CD14-positive monocyte (primary cell): ENCODE data around the gene HSD3B2. TPM values are rescaled to one million over a fixed set of nuclear protein-coding genes. Genes with fewer than 3 reads are reported as not detected.

Source experiments
- DNase-seq, 3 donors: peaks; one replicate each; pipeline ENCODE4 v3.0.0-alpha.2; 2011 to 2022
- H2AFZ ChIP-seq: 2 replicates; pipeline ENCODE4 v1.6.0; 2012; ENCODE audit warnings: mild to moderate bottlenecking, low read depth, low read length, inconsistent platforms; ENCODE audit not compliant: insufficient read depth, poor library complexity, severe bottlenecking
- H3K27ac ChIP-seq, 2 donors: 1 replicate in 1 of 2; 2 replicates in 1 of 2; pipeline ENCODE4 v1.5.1; 2012 to 2013; ENCODE audit warnings: low read length in 2 of 2, control low read depth in 1 of 2, inconsistent platforms in 1 of 2, low read depth in 1 of 2, mild to moderate bottlenecking in 1 of 2
- H3K27me3 ChIP-seq, 2 donors: one replicate each; pipeline versions ENCODE4 v1.6.0 to v1.6.1; 2011 to 2013; ENCODE audit warnings: low read length in 2 of 2; ENCODE audit not compliant: control insufficient read depth in 2 of 2, insufficient read depth in 2 of 2
- H3K36me3 ChIP-seq, 2 donors: replicated peaks in 1 of 2; 1 replicate in 1 of 2; 2 replicates in 1 of 2; pipeline versions ENCODE4 v1.5.1 to v1.6.1; 2012 to 2013; ENCODE audit warnings: low read length in 2 of 2, control low read depth in 1 of 2, inconsistent platforms in 1 of 2, mild to moderate bottlenecking in 1 of 2; ENCODE audit not compliant: insufficient read depth in 2 of 2, control insufficient read depth in 1 of 2
- H3K4me1 ChIP-seq, 2 donors: 1 replicate in 1 of 2; 2 replicates in 1 of 2; pipeline versions ENCODE4 v1.5.1 to v1.6.1; 2012 to 2013; ENCODE audit warnings: low read length in 2 of 2, control low read depth in 1 of 2, inconsistent platforms in 1 of 2, mild to moderate bottlenecking in 1 of 2, moderate library complexity in 1 of 2; ENCODE audit not compliant: insufficient read depth in 2 of 2, control insufficient read depth in 1 of 2
- H3K4me2 ChIP-seq: replicated peaks from 2 replicates; pipeline ENCODE3; 2012; ENCODE audit warnings: low read length, moderate library complexity, mild to moderate bottlenecking; ENCODE audit not compliant: poor library complexity, severe bottlenecking; ENCODE audit errors: extremely low read depth
- H3K4me3 ChIP-seq, 3 experiments: fragments of 200-600 bp in 1 of 3; sonication (generic) in 1 of 3; replicated peaks in 1 of 3; 1 replicate in 2 of 3; 2 replicates in 1 of 3; pipeline ENCODE4 v1.5.1; 2011 to 2013; ENCODE audit warnings: low read length in 3 of 3, mild to moderate bottlenecking in 3 of 3, control low read depth in 2 of 3, low read depth in 2 of 3, inconsistent platforms in 1 of 3, moderate library complexity in 1 of 3
- H3K79me2 ChIP-seq: 2 replicates; pipeline ENCODE4 v1.6.0; 2012; ENCODE audit warnings: mild to moderate bottlenecking, control low read depth, inconsistent platforms, low read length, moderate library complexity; ENCODE audit not compliant: insufficient read depth
- H3K9ac ChIP-seq: 2 replicates; pipeline ENCODE4 v1.6.0; 2017; ENCODE audit warnings: low read length, mild to moderate bottlenecking; ENCODE audit not compliant: insufficient read depth, poor library complexity, severe bottlenecking
- H3K9me3 ChIP-seq, 2 donors: replicated peaks in 1 of 2; 1 replicate in 1 of 2; 2 replicates in 1 of 2; pipeline versions ENCODE4 v1.5.1 to v1.6.1; 2012 to 2013; ENCODE audit warnings: low read length in 2 of 2, control low read depth in 1 of 2; ENCODE audit not compliant: control insufficient read depth in 1 of 2, insufficient read depth in 1 of 2
- H4K20me1 ChIP-seq: 2 replicates; pipeline ENCODE4 v1.6.0; 2012; ENCODE audit warnings: mild to moderate bottlenecking, low read length, control low read depth, moderate library complexity; ENCODE audit not compliant: insufficient read depth
- H3K27ac Mint-ChIP-seq, 7 donors: one replicate each; pipeline ENCODE4 v1.8.0; 2020; ENCODE audit warnings: mild to moderate bottlenecking in 7 of 7, mixed read lengths in 7 of 7, moderate library complexity in 6 of 7, inconsistent platforms in 2 of 7
- H3K27me3 Mint-ChIP-seq, 3 donors: one replicate each; pipeline ENCODE4 v1.8.0; 2021 to 2022; ENCODE audit warnings: low read depth in 3 of 3, mild to moderate bottlenecking in 3 of 3, mixed read lengths in 3 of 3, moderate library complexity in 3 of 3, inconsistent platforms in 1 of 3
- H3K36me3 Mint-ChIP-seq, 2 donors: one replicate each; pipeline ENCODE4 v1.8.0; 2020; ENCODE audit warnings: mixed read lengths in 2 of 2, inconsistent platforms in 1 of 2, mild to moderate bottlenecking in 1 of 2
- H3K4me1 Mint-ChIP-seq: one replicate; pipeline ENCODE4 v1.8.0; 2020; ENCODE audit warnings: mild to moderate bottlenecking, mixed read lengths
- H3K4me3 Mint-ChIP-seq, 2 donors: one replicate each; pipeline ENCODE4 v1.8.0; 2020; ENCODE audit warnings: mild to moderate bottlenecking in 2 of 2, mixed read lengths in 2 of 2, moderate library complexity in 1 of 2
- H3K9me3 Mint-ChIP-seq, 7 donors: one replicate each; pipeline ENCODE4 v1.8.0; 2020 to 2022; ENCODE audit warnings: mixed read lengths in 7 of 7, mild to moderate bottlenecking in 6 of 7, moderate library complexity in 6 of 7, inconsistent platforms in 2 of 7
- WGBS: methylation state at CpG from one replicate; pipeline ENCODE4 v1.1.5; 2013; ENCODE audit warnings: missing lambda C conversion rate; ENCODE audit not compliant: insufficient coverage; 5-methylcytosine and 5-hydroxymethylcytosine counted together
- intact Hi-C, 2 donors: fragments of 100-400 bp; cut with micrococcal nuclease; formaldehyde crosslinking; loops; one replicate each; pipeline versions ENCODE4 v1.15.0 to v1.15.1; 2023
- polyA plus RNA-seq, 3 donors: library from polyadenylated mRNA; depleted of rRNA in 1 of 3; unstranded in 2 of 3; stranded (reverse) in 1 of 3; fragments of 300-500 nt in 2 of 3; fragments of >200 nt in 1 of 3; fragmentation: Illumina TruSeq in 2 of 3; gene quantifications; 1 replicate in 2 of 3; 2 replicates in 1 of 3; pipeline ENCODE4 v1.2.3, GENCODE V29; 2012 to 2021
- TF ChIP-seq, protein P1 (sequence below): fragments of 200-600 bp; IDR thresholded peaks from one replicate; pipeline ENCODE4 v1.8.0; 2022; ENCODE audit warnings: antibody characterized with exemption, mild to moderate bottlenecking

Gene HSD3B2
- polyA plus RNA-seq, 3 donors, result not detected

DNA sequence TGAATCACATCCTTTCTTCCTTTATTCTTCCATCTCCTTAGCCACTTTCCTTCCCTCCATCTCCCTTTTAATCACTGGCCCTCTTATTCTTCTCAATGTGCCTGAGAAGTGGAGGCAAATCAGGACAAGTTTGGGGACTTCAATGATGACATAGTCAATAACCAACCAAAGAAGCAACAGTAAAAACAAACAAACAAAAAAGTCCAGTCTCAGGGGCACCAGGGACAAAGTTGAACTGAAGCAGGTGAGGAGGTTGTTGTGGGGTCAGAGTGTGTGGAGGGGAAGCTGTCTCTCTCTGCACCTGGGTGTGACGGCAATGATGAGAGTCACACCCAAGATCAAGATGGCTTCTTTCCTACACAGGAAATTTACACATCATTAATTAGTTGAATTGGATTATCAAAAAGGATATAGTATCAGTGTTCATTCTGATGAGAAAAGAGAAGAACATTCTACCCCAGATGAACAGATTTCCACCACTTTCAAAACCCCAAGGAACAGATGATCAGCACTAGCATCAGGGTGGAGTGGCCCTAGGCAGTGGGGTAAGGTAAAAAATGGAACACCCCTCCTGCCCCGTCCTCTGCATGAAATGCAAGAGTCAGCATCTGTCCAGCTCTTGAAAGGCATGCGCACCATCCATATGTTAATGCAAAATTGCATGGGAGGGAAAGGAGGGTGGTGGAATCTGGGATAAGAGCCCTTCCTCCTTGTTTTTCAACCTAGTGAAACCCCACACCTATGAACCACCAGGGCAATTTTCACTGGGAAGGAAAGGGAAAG lies 32.6 kb downstream of the HSD3B2 start:
- Mint-ChIP-seq H3K27me3 (peaks cover 0 to 7% (median 2%) of the 10 kb centered on the region in 3 donors), H3K9me3 (no peaks in the 10 kb centered on the region), H3K4me3 (no peak overlapping the region), H3K36me3 (no peaks in the 10 kb centered on the region), H3K27ac (no peak overlapping the region), H3K4me1 (no peaks in the 10 kb centered on the region)
- no peaks in the 10 kb centered on the region for H3K36me3 ChIP-seq
- no peaks in the 10 kb centered on the region for H4K20me1 ChIP-seq
- no peak overlapping the region for H3K4me3 ChIP-seq
- no peak overlapping the region for H3K4me2 ChIP-seq
- TF ChIP-seq, protein P1, sequence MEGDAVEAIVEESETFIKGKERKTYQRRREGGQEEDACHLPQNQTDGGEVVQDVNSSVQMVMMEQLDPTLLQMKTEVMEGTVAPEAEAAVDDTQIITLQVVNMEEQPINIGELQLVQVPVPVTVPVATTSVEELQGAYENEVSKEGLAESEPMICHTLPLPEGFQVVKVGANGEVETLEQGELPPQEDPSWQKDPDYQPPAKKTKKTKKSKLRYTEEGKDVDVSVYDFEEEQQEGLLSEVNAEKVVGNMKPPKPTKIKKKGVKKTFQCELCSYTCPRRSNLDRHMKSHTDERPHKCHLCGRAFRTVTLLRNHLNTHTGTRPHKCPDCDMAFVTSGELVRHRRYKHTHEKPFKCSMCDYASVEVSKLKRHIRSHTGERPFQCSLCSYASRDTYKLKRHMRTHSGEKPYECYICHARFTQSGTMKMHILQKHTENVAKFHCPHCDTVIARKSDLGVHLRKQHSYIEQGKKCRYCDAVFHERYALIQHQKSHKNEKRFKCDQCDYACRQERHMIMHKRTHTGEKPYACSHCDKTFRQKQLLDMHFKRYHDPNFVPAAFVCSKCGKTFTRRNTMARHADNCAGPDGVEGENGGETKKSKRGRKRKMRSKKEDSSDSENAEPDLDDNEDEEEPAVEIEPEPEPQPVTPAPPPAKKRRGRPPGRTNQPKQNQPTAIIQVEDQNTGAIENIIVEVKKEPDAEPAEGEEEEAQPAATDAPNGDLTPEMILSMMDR, result no peak
- no peak overlapping the region for H3K27ac ChIP-seq
- no CpG with 5 or more reads among the region's 3 CpGs for WGBS
- H2AFZ ChIP-seq, result no peak overlapping the region
- H3K4me1 ChIP-seq, result no peaks in the 10 kb centered on the region
- H3K79me2 ChIP-seq, result no peaks in the 10 kb centered on the region
- DNase-seq, result no peak
- intact Hi-C loops, result no loop called here
- H3K9ac ChIP-seq, result no peak overlapping the region
- no peaks in the 10 kb centered on the region for H3K9me3 ChIP-seq
- no peaks in the 10 kb centered on the region for H3K27me3 ChIP-seq

DNA sequence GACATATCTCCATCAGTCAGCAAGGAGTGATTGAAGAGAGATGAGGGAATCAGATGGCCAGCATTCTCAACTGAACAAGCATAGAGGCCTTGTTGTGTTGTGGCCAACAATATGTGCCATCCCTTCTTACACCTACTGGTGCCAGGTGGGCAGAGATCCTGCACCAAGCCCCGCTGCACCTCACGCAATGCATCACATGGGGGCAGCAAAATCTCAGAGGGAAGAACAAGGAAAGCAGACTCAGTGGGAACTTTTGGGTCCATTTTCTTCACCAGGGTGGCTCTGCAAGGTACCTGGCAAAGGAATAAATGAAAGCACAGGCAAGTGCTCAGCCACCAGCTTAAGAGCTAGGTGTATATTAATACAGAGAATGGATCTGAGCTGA lies 33.2 kb downstream of the HSD3B2 start:
- H3K9me3 ChIP-seq, result no peaks in the 10 kb centered on the region
- intact Hi-C loops, result no loop called here
- H3K36me3 ChIP-seq, result no peaks in the 10 kb centered on the region
- TF ChIP-seq, protein P1, result no peak
- H4K20me1 ChIP-seq, result no peaks in the 10 kb centered on the region
- no peak overlapping the region for H3K27ac ChIP-seq
- no peak overlapping the region for H2AFZ ChIP-seq
- no peaks in the 10 kb centered on the region for H3K4me1 ChIP-seq
- H3K27me3 ChIP-seq, result no peaks in the 10 kb centered on the region
- H3K36me3 Mint-ChIP-seq, result no peaks in the 10 kb centered on the region
- no peak for DNase-seq
- H3K27me3 Mint-ChIP-seq, result peaks cover 0 to 7% (median 0%) of the 10 kb centered on the region in 3 donors
- H3K27ac Mint-ChIP-seq, result no peak overlapping the region
- H3K9ac ChIP-seq, result no peak overlapping the region
- H3K4me1 Mint-ChIP-seq, result no peaks in the 10 kb centered on the region
- no peak overlapping the region for H3K4me2 ChIP-seq
- H3K4me3 ChIP-seq, result no peak overlapping the region
- H3K79me2 ChIP-seq, result no peaks in the 10 kb centered on the region
- no peaks in the 10 kb centered on the region for H3K9me3 Mint-ChIP-seq
- no peak overlapping the region for H3K4me3 Mint-ChIP-seq
- 87% methylated on average over 2 of the region's 2 CpGs for WGBS
